GM18870 (cell line): ENCODE results near the gene ZNF296.

Source experiments
- ATAC-seq: cut with Tn5 transposase; IDR thresholded peaks from one replicate; pipeline ENCODE4 v1.9.1; 2021; ENCODE audit warnings: moderate library complexity; ENCODE audit not compliant: unreplicated experiment

The ZNF296 gene

DNA sequence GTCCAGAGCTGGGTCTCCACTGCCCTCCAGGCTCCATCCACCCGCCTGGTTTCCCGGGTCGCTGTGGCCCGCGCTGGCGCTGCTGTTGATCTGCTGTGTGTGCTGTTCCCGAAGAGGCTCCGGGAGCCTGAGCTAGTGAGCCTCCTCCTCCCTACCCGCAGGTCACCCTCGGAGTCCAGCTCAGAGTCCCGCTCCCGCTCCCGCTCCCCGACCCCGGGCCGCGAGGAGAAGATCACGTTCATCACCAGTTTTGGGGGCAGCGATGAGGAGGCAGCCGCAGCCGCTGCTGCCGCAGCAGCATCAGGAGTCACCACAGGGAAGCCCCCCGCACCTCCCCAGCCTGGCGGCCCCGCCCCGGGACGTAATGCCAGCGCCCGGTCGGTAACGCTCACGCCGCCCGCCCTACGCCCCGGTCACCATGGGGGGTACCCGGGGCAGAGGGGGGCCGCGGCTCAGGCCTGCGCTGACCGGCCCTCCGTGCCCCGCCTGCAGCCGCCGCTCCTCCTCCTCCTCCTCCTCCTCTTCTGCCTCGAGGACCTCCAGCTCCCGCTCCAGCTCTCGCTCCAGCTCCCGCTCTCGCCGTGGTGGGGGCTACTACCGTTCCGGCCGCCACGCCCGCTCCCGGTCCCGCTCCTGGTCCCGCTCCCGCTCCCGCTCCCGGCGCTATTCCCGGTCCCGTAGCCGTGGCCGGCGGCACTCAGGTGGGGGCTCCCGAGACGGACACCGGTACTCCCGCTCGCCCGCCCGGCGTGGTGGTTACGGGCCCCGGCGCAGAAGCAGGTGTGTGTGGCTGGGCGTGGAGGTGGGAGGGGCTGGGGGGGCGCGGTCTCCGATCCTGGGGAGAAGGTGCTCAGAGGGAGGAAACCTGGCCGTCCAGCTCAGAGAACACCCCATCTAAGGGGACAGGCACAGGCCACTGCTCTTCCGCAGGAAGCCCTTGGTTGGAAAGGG lies 12.2 kb downstream of the ZNF296 start:
- no peak for ATAC-seq

DNA sequence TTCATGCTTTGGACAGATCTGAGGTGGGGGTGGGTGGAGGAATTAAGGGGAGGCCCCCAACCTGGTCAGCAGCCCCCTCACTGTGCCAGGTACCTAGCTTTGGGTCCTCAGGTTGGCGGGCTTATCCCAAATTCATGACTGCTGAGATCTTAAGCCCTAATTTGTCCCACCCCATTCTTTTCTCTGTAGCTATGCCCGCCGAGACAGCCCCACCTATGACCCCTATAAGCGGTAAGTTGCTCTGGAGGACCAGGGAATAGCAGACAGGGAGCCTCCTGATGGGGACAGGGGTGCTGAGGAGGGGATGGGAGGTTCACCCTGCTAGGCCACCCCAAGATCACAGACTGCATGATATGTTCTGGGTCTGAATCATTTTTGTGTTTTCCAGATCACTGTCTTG lies 14.3 kb downstream of the ZNF296 start:
- ATAC-seq, result no peak

DNA sequence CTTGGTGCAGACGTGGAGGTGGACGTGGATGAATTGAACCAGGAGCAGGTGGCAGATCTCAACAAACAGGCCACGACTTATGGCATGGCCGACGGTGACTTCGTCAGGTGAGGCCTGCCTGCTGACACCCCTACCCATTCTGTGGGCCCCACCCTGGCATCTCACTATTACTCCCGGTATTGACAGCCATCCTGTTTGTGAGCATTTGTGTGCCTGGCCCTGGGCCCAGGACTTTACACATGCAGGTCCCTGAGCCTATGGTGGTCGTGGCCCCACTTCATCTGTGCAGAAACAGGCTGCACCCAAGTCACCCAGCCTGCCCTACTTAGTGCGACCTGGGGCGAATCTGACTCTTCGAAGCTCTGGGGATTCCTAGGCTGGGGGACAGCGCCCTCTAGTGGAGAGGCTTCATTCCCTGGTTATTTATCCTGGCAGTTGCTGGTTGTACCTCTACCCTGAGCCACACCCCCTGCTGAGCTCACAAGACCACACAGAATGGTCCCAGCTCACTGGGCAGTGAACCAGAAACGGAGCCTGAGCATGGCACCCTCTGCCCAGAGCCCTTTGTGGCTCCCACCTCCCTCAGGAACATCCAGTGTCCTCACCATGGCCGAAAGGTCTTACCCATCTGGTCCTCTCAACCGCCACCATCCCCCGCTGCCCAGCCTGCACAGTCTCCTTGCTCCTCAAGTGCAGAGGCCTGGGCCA lies 16.9 kb downstream of the ZNF296 start:
- no peak for ATAC-seq

DNA sequence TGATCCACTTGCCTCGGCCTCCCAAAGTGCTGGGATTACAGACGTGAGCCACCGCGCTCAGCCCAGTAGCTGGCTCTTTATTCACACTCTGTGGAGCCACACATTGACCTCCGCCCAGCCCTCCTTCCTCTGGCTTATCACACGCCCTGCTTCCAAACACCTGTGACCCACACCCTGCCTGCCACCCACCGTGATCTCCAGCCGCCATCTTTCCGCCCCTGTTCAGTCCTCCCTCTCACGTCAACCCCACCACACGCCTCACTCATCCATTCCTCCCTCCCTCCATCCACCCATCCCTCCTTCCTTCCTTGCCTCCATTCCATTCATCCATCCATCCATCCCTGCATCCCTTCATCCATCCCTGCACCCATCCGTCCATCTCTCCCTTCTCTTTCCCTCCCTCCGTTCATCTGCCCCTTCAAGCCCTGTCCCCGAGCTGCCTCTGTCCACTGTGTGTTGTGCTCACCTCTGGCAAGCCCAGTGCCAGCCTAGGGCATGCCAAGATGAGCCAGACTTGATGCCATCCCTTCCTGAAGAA lies 17.6 kb downstream of the ZNF296 start:
- ATAC-seq, result no peak

DNA sequence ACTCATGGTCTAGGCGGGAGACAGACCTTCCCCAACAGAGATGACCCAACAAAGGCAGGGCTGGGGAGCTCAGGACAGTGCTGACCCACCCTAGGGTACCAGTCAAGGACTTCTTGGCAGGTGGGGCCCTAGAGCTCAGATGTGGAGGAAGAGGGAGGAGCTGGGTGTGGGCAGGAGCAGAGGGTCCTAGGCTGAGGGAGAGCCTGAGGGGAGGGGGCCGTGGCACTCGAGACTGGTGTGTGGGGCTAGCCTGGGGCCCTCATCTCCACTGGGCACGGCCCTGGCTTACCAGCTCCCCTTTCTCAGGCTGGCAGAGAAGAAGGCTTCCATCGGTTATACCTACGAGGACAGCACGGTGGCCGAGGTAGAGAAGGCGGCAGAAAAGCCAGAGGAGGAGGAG lies 18.8 kb downstream of the ZNF296 start:
- no peak for ATAC-seq

DNA sequence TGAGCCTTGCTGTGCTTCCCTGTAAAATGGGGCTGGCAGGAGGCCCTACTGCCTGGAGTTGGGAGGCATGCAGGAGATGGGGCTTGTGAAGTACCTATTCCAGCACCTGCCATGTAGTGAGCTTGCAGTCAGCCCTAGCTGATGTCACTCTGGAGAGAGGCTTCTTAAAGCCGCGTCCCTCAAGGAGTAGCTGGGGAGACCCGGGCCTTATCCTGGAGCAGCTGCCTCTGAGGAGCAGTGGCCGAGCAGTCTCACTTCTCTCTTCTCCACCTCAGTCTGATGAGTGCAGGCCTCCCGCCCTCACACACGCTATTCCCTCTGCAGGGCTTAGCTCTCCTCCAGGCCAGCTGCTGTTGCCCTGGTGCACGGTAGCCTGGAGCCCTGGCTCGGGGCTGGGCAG lies 19.4 kb downstream of the ZNF296 start:
- ATAC-seq, result no peak

DNA sequence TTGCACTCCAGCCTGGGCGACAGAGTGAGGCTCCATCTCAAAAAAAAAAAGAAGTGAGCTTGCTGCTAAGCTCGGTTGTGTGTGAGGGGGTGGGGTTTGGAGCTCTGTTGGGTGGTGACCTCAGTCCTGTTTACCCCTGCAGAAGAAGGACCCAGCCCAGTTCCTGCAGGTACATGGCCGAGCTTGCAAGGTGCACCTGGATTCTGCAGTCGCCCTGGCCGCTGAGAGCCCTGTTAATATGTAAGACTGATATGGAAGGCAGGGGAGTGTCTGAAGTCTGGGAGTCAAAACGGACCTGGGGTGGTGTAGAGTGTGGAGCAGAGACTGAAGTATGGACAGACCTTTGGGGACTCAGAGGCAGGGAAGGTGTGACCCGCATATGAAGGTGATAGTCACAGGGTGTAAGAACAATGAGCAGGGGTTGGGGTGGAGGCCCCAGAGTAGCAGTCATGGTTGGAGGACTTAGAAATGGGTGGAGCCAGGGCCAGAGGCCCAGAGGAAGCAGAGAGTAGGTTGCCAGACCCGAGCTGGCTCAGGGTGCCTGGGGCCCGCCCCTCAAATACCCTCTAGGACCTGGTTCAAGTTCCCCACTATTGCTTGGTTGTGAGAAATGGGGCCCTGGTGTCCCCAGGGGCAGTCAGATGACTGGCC lies 24.2 kb downstream of the ZNF296 start:
- no peak for ATAC-seq

DNA sequence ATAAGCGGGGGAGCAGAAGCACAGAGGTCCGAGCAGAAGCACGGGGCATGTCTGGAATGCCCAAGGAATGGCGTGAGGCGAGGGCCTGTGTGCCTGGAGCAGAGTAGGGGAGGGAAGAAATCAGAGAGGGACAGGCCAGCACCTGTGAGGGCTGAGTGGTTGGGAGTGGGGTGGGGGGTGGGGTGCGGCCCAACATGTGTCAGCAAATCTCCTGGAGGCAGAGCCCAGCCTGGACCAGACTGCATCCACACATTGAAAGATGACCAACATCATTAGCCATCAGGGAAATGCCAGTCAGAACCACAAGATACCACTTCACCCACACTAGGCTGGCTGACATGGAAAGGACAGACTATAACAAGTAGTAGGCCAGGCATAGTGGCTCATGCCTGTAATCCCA lies 26.2 kb downstream of the ZNF296 start:
- ATAC-seq, result no peak

DNA sequence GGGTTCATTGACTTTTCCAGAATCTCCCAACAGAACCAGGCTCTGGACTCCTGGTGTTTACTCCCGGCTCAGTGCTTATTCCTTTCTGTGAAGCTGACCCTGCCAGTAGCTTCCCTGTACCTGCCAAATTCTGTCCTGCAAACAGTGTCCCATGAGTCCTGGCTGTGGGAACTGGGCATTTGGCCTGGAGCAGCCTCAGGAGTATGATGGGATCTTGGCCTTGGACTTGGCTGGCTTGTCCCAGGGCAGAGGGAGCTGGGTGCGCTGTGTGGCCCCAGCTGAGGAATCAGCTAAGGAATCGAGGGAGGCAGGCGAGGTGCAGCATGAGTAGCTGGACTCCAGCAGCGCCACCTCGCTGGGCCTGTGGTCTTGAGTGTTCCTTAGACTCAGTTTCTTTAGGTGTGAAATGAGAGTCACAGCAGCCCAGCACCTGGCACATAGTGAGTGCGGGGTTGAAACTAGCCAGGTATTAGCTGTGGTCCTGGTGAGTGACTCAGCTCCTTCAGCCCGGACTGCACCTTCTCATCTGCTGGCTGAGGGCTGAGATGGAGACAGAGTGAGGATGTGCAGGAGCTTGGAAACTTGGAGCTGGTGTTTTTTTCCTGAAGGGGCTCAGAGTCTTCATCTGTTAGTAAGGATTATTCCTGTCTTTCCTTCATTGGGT lies 27.1 kb downstream of the ZNF296 start:
- ATAC-seq, result no peak

DNA sequence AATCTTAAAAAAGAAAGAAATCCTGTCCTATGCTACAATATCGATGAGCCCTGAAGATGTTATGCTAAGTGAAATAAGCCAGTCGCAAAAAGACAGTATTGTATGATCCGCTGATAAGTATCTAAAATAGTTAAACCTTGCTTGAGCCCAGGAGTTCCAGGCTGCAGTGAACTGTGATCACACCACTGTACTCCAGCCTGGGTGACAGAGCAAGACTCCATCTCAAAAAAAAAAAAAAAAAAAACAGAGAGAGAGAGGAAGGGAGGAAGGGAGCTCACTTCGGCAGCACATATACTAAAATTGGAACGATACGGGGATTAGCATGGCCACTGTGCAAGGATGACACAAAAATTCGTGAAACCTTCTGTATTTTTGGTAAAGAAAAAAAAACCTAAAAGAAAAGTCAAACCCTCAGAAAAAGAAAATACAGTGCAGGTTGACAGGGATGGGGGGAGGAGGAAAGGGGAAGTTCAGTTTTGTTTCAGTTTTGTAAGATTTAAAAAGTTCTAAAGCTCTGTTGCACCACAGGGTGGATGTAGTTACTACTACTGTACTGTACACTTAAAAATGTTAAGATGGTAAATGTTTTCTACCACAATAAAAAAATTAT lies 29.0 kb downstream of the ZNF296 start:
- peak; percentile 47 for ATAC-seq

DNA sequence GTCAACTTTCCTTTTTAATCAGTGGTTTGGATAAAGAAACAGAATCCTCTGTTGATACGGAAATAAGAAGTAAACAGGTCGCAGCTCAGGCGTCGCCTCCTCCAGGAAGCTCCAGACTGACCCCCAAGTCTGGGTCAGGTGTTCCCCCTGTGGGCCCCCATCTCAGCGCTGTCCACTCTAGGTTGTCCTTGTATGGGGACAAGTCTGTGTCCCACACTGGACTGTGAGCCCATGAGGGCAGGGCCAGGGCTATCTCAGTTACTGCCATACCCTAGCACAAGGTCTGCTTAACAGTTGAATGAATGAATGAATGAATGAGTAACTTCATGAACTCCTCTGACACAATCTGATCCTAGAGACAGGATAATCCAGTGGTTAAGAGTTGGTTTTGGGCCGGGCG lies 29.9 kb downstream of the ZNF296 start:
- no peak for ATAC-seq

DNA sequence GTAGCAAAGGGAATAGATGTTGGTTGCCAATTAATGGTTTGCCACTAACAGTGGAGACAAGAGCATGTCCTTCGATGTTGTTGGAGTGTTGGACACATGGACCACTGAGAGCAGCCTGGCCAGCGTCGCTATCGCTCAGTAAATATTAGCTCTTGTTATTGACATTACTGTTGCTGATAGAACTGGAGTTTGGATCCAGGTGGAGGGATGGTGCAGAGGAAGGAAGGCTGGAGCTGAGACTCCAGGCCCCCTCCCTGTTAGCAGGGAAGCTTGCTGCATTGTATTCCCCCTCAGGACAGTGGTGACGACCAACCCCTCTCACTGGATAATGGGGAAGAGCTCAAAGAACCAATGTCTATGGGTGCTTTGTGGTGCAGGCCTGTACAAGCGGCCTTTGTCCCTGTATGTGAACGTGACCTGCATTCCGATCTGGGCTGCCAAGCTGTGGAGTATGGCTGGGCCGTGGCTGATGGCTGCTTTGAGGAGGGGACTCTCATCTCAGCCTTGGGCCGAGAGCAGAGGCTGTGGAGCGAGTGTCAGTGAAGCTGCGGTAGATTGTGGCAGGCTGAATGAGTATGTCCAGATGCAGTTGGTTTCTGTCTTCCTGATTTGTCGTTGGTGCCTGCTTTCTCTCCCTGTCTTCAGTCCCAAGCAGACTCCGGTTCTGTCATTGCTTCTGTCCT lies 30.5 kb downstream of the ZNF296 start:
- no peak for ATAC-seq

DNA sequence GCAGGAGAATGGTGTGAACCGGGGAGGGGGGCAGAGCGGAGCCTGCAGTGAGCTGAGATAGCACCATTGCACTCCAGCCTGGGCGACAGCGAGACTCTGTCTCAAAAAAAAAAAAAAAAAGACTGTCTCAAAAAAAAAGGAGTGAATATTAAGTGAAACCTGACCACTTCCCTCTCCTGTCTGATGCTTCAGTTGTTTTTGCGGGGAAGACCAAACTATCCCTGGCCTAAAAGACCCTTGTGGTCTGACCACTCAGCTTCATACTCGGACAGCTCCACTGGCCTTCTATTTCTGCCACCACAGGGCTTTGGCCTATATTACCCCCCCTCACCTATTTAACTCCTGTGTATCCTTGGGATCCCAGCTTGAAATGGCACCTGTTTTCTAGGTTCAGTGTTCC lies 35.2 kb downstream of the ZNF296 start:
- ATAC-seq, result no peak

DNA sequence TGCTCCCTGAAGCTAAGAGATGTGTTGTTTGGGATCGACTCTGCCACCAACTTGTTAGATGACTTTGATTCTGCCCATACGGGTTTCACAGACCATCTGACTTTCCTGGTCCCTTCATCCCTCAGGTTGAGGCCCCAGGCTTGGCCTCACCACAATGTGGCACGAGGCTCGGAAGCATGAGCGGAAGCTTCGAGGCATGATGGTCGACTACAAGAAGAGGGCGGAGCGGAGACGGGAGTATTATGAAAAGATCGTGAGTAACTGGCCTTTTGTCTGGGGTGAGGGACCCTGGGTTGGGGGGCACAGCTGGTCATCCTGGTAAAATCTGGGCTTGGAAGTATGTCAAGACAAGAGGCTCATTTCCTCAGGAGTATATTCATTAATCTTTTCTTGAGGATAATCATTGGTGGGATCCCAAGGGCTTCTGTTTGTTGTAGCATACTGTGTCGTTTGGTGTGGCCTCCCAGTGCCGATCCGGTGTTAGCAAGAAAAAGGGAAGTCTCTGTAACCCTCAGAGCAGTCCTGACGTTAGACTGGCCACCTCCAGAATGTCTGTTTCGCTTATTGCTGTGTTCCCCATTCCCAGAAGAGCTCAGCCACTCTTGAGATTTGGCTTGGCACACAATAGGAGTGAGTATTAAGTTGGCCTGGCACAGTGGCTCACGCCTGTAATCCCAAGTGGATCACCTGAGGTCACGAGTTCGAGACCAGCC lies 36.1 kb downstream of the ZNF296 start:
- no peak for ATAC-seq

DNA sequence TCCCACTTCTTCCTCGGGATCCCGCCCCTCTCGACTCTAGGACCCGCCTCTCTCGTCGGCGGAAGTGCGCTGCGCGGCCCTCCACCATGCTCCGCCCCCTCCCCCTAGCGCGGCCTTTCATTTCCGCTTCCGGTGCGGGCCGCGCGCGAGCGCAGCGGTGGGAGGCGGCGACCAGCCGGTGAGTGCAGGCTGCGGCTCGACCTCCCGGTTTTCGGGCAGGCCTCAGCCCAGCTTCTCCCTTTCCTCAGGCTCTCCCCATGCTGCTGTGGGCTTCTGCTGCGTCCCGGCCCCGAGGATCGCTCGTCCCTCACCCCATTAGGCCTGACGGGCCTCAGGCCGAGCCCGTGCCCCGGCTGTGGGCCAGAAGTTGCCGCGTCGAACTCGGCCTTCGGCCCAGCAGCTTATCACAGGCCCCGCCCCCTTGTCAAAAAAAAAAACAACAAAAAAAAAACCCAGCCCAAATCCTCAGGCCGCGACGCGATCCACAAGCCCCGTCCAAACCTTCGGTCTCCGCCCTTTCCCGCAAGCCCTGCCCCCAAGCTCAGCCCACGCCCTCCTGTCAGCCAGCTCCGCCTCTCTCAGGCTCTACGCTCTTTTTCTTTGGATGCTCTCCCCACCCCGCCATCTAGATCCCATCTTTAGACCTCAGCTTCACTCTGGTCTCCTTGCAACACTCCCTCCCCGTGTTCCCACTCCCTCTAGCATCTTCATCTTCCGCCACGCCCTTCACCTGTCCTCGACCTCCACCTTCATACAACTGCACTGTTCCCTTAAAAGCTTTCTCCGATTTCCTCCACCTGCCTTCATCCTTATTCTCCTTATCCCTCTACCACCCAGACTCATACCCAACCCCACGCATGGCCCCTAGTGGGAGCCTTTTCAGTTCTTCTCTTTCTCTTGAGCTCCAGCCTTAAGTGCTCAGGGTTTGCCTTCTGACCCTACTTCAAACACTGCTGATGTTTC lies 37.1 kb downstream of the ZNF296 start, which contains the start of gene CLASRP:
Gene CLASRP, plus strand, starts transcription at position 115 of the 963 bp plus-strand sequence. CDS start 1,168 bp downstream, outside the sequence.
- peak; percentile 55 for ATAC-seq

DNA sequence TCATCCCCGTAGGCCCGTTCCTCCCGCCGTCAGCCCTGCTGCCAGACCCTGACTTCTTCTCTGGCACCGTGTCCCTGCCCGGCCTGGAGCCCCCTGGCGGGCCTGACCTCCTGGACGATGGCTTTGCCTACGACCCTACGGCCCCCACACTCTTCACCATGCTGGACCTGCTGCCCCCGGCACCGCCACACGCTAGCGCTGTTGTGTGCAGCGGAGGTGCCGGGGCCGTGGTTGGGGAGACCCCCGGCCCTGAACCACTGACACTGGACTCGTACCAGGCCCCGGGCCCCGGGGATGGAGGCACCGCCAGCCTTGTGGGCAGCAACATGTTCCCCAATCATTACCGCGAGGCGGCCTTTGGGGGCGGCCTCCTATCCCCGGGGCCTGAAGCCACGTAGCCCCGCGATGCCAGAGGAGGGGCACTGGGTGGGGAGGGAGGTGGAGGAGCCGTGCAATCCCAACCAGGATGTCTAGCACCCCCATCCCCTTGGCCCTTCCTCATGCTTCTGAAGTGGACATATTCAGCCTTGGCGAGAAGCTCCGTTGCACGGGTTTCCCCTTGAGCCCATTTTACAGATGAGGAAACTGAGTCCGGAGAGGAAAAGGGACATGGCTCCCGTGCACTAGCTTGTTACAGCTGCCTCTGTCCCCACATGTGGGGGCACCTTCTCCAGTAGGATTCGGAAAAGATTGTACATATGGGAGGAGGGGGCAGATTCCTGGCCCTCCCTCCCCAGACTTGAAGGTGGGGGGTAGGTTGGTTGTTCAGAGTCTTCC lies 38.7 kb downstream of the ZNF296 start:
- ATAC-seq, result no peak

DNA sequence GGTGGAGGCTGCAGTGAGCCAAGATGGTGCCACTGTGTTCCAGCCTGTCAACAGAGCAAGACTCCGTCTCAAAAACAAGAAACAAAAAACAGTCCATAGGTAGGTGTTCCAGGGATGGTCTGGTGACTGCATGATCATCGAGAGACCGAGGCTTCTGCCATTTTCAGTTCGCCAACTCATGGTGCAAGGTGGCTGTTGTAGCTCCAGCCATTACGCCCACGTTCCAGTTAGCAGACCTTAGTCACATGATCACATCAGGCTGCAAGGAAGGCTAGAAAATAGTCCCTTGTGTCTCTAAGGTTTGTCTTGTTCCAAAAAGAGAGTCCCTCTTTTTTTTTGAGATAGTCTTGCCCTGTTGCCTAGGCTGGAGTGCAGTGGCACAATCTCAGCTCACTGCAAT lies 40.5 kb downstream of the ZNF296 start:
- no peak for ATAC-seq
